NCI-H510A (cell line): ENCODE results near the gene SLC23A1.
"Not testable (repeated sequence)": the region's sequence is repeated elsewhere in the genome, so short reads cannot be mapped to it uniquely, and the experiment has no call there.

ENCODE experiments used
- DNase-seq: peaks from one replicate; lab custom pipeline; 2025; lab: John Stamatoyannopoulos, UW

SLC23A1 gene

GRCh38 chr5:139383275-139383992, at the start of gene SLC23A1:
Gene SLC23A1 (minus strand): TSS chr5:139383297. CDS start chr5:139383253, 44 bp downstream.
- no peak for DNase-seq

GRCh38 chr5:139431706-139432105, 48.6 kb upstream of the SLC23A1 start:
- no peak for DNase-seq

- DNase-seq, result no peak
These were observed 46.9 kb upstream of the SLC23A1 start for GRCh38 chr5:139430015-139430414.

- no peak for DNase-seq
These were observed 43.2 kb upstream of the SLC23A1 start for GRCh38 chr5:139426203-139426885.

- no peak for DNase-seq
These were observed 42.4 kb upstream of the SLC23A1 start for GRCh38 chr5:139425497-139425896.

GRCh38 chr5:139422307-139422893, 39.3 kb upstream of the SLC23A1 start:
- DNase-seq, result no peak

- DNase-seq, result no peak
These were observed 36.4 kb upstream of the SLC23A1 start for GRCh38 chr5:139419226-139420192.

GRCh38 chr5:139418793-139419192, 35.7 kb upstream of the SLC23A1 start:
- DNase-seq, result no peak

GRCh38 chr5:139417214-139417613, 34.1 kb upstream of the SLC23A1 start:
- no peak for DNase-seq

- DNase-seq, result no peak
These were observed 33.6 kb upstream of the SLC23A1 start for GRCh38 chr5:139416651-139417050.

GRCh38 chr5:139415869-139416268, 32.8 kb upstream of the SLC23A1 start:
- no peak for DNase-seq

GRCh38 chr5:139415221-139415861, 32.2 kb upstream of the SLC23A1 start:
- no peak for DNase-seq

- DNase-seq, result no peak
These were observed 31.6 kb upstream of the SLC23A1 start for GRCh38 chr5:139414581-139415130.

- no peak for DNase-seq
These were observed 30.9 kb upstream of the SLC23A1 start for GRCh38 chr5:139413963-139414362.

- DNase-seq, result no peak
These were observed 30.1 kb upstream of the SLC23A1 start for GRCh38 chr5:139413153-139413552.

- DNase-seq, result no peak
These were observed 28.1 kb upstream of the SLC23A1 start for GRCh38 chr5:139410993-139411828.

GRCh38 chr5:139410121-139410992, 27.3 kb upstream of the SLC23A1 start:
- DNase-seq, result no peak

- not testable (repeated sequence) for DNase-seq
These were observed 26.0 kb upstream of the SLC23A1 start for GRCh38 chr5:139409116-139409515.

- DNase-seq, result no peak
These were observed 25.1 kb upstream of the SLC23A1 start for GRCh38 chr5:139408191-139408590.
